IPS-NIHi7 (cell line): ENCODE data around the gene OLA1.

Experiments
- DNase-seq: peaks from one replicate; pipeline ENCODE4 v3.0.0; 2012; ENCODE audit warnings: mixed read lengths; ENCODE audit errors: extremely low spot score

OLA1 gene

GRCh38 chr2:174066871-174067270, 181.5 kb downstream of the OLA1 start:
- DNase-seq: no peak

GRCh38 chr2:174063492-174064092, 184.7 kb downstream of the OLA1 start:
- DNase-seq: no peak

- peak; percentile 14 for DNase-seq
These were observed 185.4 kb downstream of the OLA1 start for GRCh38 chr2:174062934-174063333.

- no peak for DNase-seq
These were observed 188.5 kb downstream of the OLA1 start for GRCh38 chr2:174059884-174060244.

GRCh38 chr2:174059178-174059883, 189.0 kb downstream of the OLA1 start:
- no peak for DNase-seq

GRCh38 chr2:174058456-174058855, 189.9 kb downstream of the OLA1 start:
- DNase-seq: no peak

- DNase-seq: no peak
These were observed 190.3 kb downstream of the OLA1 start for GRCh38 chr2:174058026-174058425.

GRCh38 chr2:174054926-174055325, 193.4 kb downstream of the OLA1 start:
- DNase-seq: no peak

- peak; percentile 67 for DNase-seq
These were observed 194.8 kb downstream of the OLA1 start for GRCh38 chr2:174053355-174054151.

GRCh38 chr2:174052584-174052976, 195.8 kb downstream of the OLA1 start:
- no peak for DNase-seq

GRCh38 chr2:174051741-174052583, 196.4 kb downstream of the OLA1 start:
- DNase-seq: peak; percentile 68

- DNase-seq: no peak
These were observed 197.3 kb downstream of the OLA1 start for GRCh38 chr2:174051068-174051467.

GRCh38 chr2:174049895-174050294, 198.4 kb downstream of the OLA1 start:
- DNase-seq: no peak

- no peak for DNase-seq
These were observed 200.1 kb downstream of the OLA1 start for GRCh38 chr2:174048243-174048642.

GRCh38 chr2:174047746-174048145, 200.6 kb downstream of the OLA1 start:
- no peak for DNase-seq

- DNase-seq: no peak
These were observed 202.2 kb downstream of the OLA1 start for GRCh38 chr2:174046172-174046571.

GRCh38 chr2:174044556-174044955, 203.8 kb downstream of the OLA1 start:
- DNase-seq: no peak

- DNase-seq: no peak
These were observed 208.0 kb downstream of the OLA1 start for GRCh38 chr2:174040417-174040701.

- DNase-seq: peak; percentile 84
These were observed 208.5 kb downstream of the OLA1 start for GRCh38 chr2:174039551-174040416.

GRCh38 chr2:174038462-174038861, 209.9 kb downstream of the OLA1 start:
- DNase-seq: no peak

- DNase-seq: no peak
These were observed 211.5 kb downstream of the OLA1 start for GRCh38 chr2:174036825-174037224.
